Activated CD8-positive, alpha-beta T cell treated with anti-CD3 and anti-CD28 coated beads for 36 hours (primary cell): ENCODE results near the gene PRKAG2. TPM values are rescaled to one million over a fixed set of nuclear protein-coding genes. Genes with fewer than 3 reads are reported as not detected.

Experiments
- ATAC-seq: fragments of 200-7000 bp; cut with Tn5 transposase; one replicate; pipeline ENCODE4 v1.10.0; 2021; ENCODE audit warnings: mild to moderate bottlenecking, moderate library complexity
- CTCF ChIA-PET: fragments of 350-600 bp; sonication (Branson Sonifier 250); formaldehyde crosslinking; loops from one replicate; lab custom pipeline; 2021; ENCODE audit warnings: antibody characterized with exemption; lab: Charles Lee
- POLR2A ChIA-PET: fragments of 350-600 bp; sonication (Branson Sonifier 250); formaldehyde crosslinking; loops from one replicate; lab custom pipeline; 2021; ENCODE audit warnings: antibody characterized with exemption; lab: Charles Lee
- DNase-seq: peaks from one replicate; pipeline ENCODE4 v3.0.0-alpha.2; 2020
- H3K27ac Mint-ChIP-seq: one replicate; pipeline ENCODE4 v1.8.0; 2021; ENCODE audit warnings: mild to moderate bottlenecking, mixed read lengths
- H3K27me3 Mint-ChIP-seq: one replicate; pipeline ENCODE4 v1.8.0; 2021; ENCODE audit warnings: mixed read lengths
- H3K36me3 Mint-ChIP-seq: one replicate; pipeline ENCODE4 v1.8.0; 2021; ENCODE audit warnings: low read depth, mixed read lengths
- H3K4me1 Mint-ChIP-seq: one replicate; pipeline ENCODE4 v1.8.0; 2021; ENCODE audit warnings: low read depth, mixed read lengths
- H3K4me3 Mint-ChIP-seq: one replicate; pipeline ENCODE4 v1.8.0; 2021; ENCODE audit warnings: mild to moderate bottlenecking, moderate library complexity, mixed read lengths
- H3K9me3 Mint-ChIP-seq: one replicate; pipeline ENCODE4 v1.8.0; 2021; ENCODE audit warnings: mixed read lengths
- intact Hi-C: fragments of 100-400 bp; cut with micrococcal nuclease; formaldehyde crosslinking; loops from one replicate; pipeline ENCODE4 v1.10.0; 2022
- total RNA-seq, 2 experiments: library from RNA; stranded (reverse); gene quantifications; one replicate each; pipeline ENCODE4 v1.2.3, GENCODE V29; 2021
- TF ChIP-seq, protein P1 (sequence below): fragments of 200-600 bp; IDR thresholded peaks from one replicate; pipeline ENCODE4 v1.8.0; 2022; ENCODE audit warnings: antibody characterized with exemption, mild to moderate bottlenecking

Gene PRKAG2
- total RNA-seq, 2 experiments from 2014 or later = 17.0 to 19.2 TPM

DNA sequence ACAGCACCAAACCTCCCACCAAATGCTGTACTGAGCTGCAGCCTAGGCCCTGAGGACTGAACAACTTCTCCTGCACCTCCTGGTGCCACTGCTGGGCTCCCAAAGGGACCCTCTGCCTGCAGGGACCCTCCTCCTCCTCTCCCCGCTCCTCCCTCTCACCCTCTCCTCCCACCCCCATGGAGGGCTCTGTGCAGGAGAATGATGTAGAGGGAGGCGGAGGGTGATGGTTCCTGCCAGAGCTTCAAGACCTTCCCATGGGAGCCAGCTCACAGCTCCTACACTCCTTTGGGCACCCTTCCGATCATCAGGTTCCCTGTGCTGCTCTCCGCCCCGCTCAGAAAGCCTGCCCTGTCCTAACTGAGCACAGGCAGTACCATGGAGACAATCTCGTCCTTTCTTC is 97.7 kb downstream of the PRKAG2 start:
- H3K9me3 Mint-ChIP-seq = no peaks in the 10 kb centered on the region
- no peak overlapping the region for H3K4me3 Mint-ChIP-seq
- DNase-seq (no peak), ATAC-seq (no peak)
- CTCF ChIA-PET = interaction anchor here (0.7 to 2.9 kb wide), 4 partner anchors 9 to 23 kb away, joined by 3 to 14 read pairs (median 4); no protein-coding TSS in a partner anchor
- peaks cover 8% of the 10 kb centered on the region for H3K4me1 Mint-ChIP-seq
- peaks cover 1% of the 10 kb centered on the region for H3K36me3 Mint-ChIP-seq
- POLR2A ChIA-PET = interaction anchor here (1.4 kb wide), 1 partner anchor 10 kb away, joined by 3 read pairs; no protein-coding TSS in a partner anchor
- intact Hi-C loops = no loop called here
- H3K27ac Mint-ChIP-seq = no peak overlapping the region
- TF ChIP-seq, protein P1, sequence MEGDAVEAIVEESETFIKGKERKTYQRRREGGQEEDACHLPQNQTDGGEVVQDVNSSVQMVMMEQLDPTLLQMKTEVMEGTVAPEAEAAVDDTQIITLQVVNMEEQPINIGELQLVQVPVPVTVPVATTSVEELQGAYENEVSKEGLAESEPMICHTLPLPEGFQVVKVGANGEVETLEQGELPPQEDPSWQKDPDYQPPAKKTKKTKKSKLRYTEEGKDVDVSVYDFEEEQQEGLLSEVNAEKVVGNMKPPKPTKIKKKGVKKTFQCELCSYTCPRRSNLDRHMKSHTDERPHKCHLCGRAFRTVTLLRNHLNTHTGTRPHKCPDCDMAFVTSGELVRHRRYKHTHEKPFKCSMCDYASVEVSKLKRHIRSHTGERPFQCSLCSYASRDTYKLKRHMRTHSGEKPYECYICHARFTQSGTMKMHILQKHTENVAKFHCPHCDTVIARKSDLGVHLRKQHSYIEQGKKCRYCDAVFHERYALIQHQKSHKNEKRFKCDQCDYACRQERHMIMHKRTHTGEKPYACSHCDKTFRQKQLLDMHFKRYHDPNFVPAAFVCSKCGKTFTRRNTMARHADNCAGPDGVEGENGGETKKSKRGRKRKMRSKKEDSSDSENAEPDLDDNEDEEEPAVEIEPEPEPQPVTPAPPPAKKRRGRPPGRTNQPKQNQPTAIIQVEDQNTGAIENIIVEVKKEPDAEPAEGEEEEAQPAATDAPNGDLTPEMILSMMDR = no peak
- no peaks in the 10 kb centered on the region for H3K27me3 Mint-ChIP-seq

DNA sequence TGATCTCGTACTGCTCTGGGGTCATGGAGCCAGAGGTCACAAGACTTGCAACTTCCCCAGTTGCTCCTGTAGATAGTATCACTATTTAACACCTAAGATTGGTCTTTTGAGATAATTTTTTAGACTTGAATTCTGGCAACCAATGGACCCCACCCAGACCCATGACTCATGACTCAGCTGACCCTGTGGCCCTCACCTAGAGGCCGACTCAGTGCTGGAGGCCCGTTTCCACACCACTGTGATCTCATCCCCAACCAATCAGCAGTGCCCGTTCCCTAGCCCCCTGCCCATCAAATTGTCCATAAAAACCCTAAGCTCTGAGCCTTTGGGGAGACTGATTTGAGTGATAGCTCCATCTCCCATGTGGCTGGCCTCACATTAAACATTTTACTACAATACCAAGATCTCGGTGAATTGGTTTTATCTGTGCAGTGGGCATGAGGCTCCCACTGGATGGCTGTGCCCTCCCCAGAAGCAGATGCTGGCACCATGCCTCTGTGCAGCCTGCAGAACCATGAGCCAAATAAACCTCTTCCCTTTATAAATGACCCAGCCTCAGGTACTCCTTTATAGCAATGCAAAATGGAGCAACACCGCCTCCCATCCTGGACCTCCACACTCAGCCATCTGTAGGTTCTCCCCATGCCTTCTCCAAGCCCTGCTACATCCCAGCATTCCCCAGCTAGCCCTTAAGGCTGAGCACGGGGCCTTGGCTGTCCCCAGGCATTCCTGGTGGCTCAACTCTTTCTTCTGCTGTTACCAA is 98.8 kb downstream of the PRKAG2 start:
- CTCF ChIA-PET = interaction anchor here (0.8 to 2.9 kb wide), 4 partner anchors 10 to 22 kb away, joined by 3 to 14 read pairs (median 4); no protein-coding TSS in a partner anchor
- H3K36me3 Mint-ChIP-seq = peaks cover 1% of the 10 kb centered on the region
- DNase-seq (no peak), ATAC-seq (no peak)
- H3K4me3 Mint-ChIP-seq = no peak overlapping the region
- H3K27me3 Mint-ChIP-seq = no peaks in the 10 kb centered on the region
- no peaks in the 10 kb centered on the region for H3K9me3 Mint-ChIP-seq
- POLR2A ChIA-PET = interaction anchor here (1.3 to 1.4 kb wide), 2 partner anchors 8 to 12 kb away, joined by 3 read pairs; no protein-coding TSS in a partner anchor
- intact Hi-C loops = no loop called here
- TF ChIP-seq, protein P1 = no peak
- peaks cover 5% of the 10 kb centered on the region for H3K4me1 Mint-ChIP-seq
- H3K27ac Mint-ChIP-seq = no peak overlapping the region

GRCh38 chr7:151777495-151777880 is 99.4 kb downstream of the PRKAG2 start:
- peaks cover 1% of the 10 kb centered on the region for H3K4me1 Mint-ChIP-seq
- TF ChIP-seq, protein P1 = no peak
- ATAC-seq (no peak), DNase-seq (no peak)
- POLR2A ChIA-PET = interaction anchor here (1.0 to 1.3 kb wide), 2 partner anchors 10 to 12 kb away, joined by 3 to 4 read pairs; no protein-coding TSS in a partner anchor
- no peak overlapping the region for H3K4me3 Mint-ChIP-seq
- H3K27ac Mint-ChIP-seq = no peak overlapping the region
- CTCF ChIA-PET = interaction anchor here (0.8 to 2.9 kb wide), 2 partner anchors 10 to 18 kb away, joined by 3 to 14 read pairs; no protein-coding TSS in a partner anchor
- no peaks in the 10 kb centered on the region for H3K27me3 Mint-ChIP-seq
- intact Hi-C loops = no loop called here
- H3K9me3 Mint-ChIP-seq = no peaks in the 10 kb centered on the region
- H3K36me3 Mint-ChIP-seq = peaks cover 1% of the 10 kb centered on the region

- DNase-seq = no peak
- POLR2A ChIA-PET = interaction anchor here (1.0 to 1.3 kb wide), 2 partner anchors 9 to 13 kb away, joined by 3 to 4 read pairs; no protein-coding TSS in a partner anchor
- intact Hi-C loops = no loop called here
- no peak overlapping the region for H3K27ac Mint-ChIP-seq
- TF ChIP-seq, protein P1 = no peak
- no peaks in the 10 kb centered on the region for H3K4me1 Mint-ChIP-seq
- H3K4me3 Mint-ChIP-seq = no peak overlapping the region
- H3K27me3 Mint-ChIP-seq = no peaks in the 10 kb centered on the region
- H3K36me3 Mint-ChIP-seq = peaks cover 1% of the 10 kb centered on the region
- ATAC-seq = no peak
- CTCF ChIA-PET = interaction anchor here (0.8 to 2.9 kb wide), 3 partner anchors 9 to 37 kb away, joined by 3 to 14 read pairs (median 4); no protein-coding TSS in a partner anchor
- no peaks in the 10 kb centered on the region for H3K9me3 Mint-ChIP-seq
These were observed 99.9 kb downstream of the PRKAG2 start for GRCh38 chr7:151776876-151777494.
